ENCODE data around the gene ELOVL1. TPM values are rescaled to one million over a fixed set of nuclear protein-coding genes. Genes with fewer than 3 reads are reported as not detected.

Gene ELOVL1
- total and polyA plus RNA-seq, 10 of the 15 experiments (the other 5 are each of a cell fraction or from before 2014, with no cell fraction given): 58.5 to 139 (median 89.8) TPM

- Histone ChIP-seq H3K4me2 (ENCODE audit: control insufficient read depth, insufficient read depth) (no peak overlapping the region), H3K4me3 (no peak overlapping the region), H3K9me3 (replicated peaks; ENCODE audit: control insufficient read depth, insufficient read depth, low read length) (no peaks in the 10 kb centered on the region), H3K27me3 (replicated peaks in 1 of 2; ENCODE audit: control insufficient read depth in 2 of 2, insufficient read depth in 2 of 2, low read length in 1 of 2) (no peaks in the 10 kb centered on the region), H3K9ac (ENCODE audit: control insufficient read depth, insufficient read depth, low read length) (no peak overlapping the region), H3K36me3 (ENCODE audit: control insufficient read depth in 2 of 2, insufficient read depth in 2 of 2, low read length in 1 of 2) (no peaks in the 10 kb centered on the region), H3K4me1 (ENCODE audit: control insufficient read depth, insufficient read depth, low read length) (no peaks in the 10 kb centered on the region), H3K27ac (ENCODE audit: control insufficient read depth, insufficient read depth) (no peak overlapping the region), H4K20me1 (ENCODE audit: control insufficient read depth, insufficient read depth) (no peaks in the 10 kb centered on the region), H2AFZ (ENCODE audit: control insufficient read depth, low read depth, low read length) (no peak overlapping the region), H3K79me2 (ENCODE audit: control insufficient read depth, insufficient read depth, low read length) (no peaks in the 10 kb centered on the region)
- in situ Hi-C loops (cut with MboI) (no loop called here), intact Hi-C loops (cut with micrococcal nuclease; ENCODE audit: unreplicated experiment) (no loop called here)
- 42% methylated on average over 1 of the region's 1 CpG for WGBS (ENCODE audit: insufficient coverage, insufficient replicate concordance, low lambda C conversion rate, missing lambda C conversion rate)
- TF ChIP-seq PKNOX1 (IDR thresholded peaks at IDR 0.05) (no peak), SREBF1 (IDR thresholded peaks at IDR 0.05; ENCODE audit: low read length) (no peak), ZBTB4 (CRISPR knock-in tag; IDR thresholded peaks at IDR 0.05) (no peak), ZNF274 (IDR thresholded peaks at IDR 0.05; ENCODE audit: insufficient read depth, insufficient read length) (no peak)
- POLR2A ChIA-PET: no interaction called here
- FAIRE-seq (no peak), DNase-seq (ENCODE audit: low read depth, low spot score) (no peak), ATAC-seq (no peak)
- CTCF ChIA-PET: no interaction called here
- RAD21 ChIA-PET (ENCODE audit: unreplicated experiment): no interaction called here
- no TSS peak for BruUV-seq (replicated peaks)
- SMC1A ChIA-PET (ENCODE audit: uncharacterized antibody, unreplicated experiment): no interaction called here
Observed at GRCh38 chr1:43350976-43351375, 16.8 kb downstream of the ELOVL1 start.
